Measurements from ENCODE around the gene NUP214. TPM values are rescaled to one million over a fixed set of nuclear protein-coding genes. Genes with fewer than 3 reads are reported as not detected.
"Not testable (repeated sequence)": the region's sequence is repeated elsewhere in the genome, so short reads cannot be mapped to it uniquely, and the experiment has no call there.

The NUP214 gene
- total RNA-seq, 3 donors from 2014 or later, result 37.4 to 47.5 (median 40.0) TPM

GRCh38 chr9:131264231-131264630 lies 138.8 kb downstream of the NUP214 start:
- Histone ChIP-seq H3K4me3 (no peak overlapping the region), H3K9me3 (no peaks in the 10 kb centered on the region), H3K27ac (no peak overlapping the region), H3K36me3 (no peaks in the 10 kb centered on the region), H3K27me3 (no peaks in the 10 kb centered on the region), H3K4me1 (no peaks in the 10 kb centered on the region)
- TF ChIP-seq POLR2AphosphoS5 (IDR thresholded peaks at IDR 0.05), result no peak
- no peak for TF ChIP-seq CTCF (IDR thresholded peaks at IDR 0.05)
- TF ChIP-seq POLR2A (IDR thresholded peaks at IDR 0.05), result no peak
- intact Hi-C loops (cut with DNase I; ENCODE audit: low total_unique reads), result no loop called here
- no peak for DNase-seq (ENCODE audit: low spot score in 2 of 2)

DNA sequence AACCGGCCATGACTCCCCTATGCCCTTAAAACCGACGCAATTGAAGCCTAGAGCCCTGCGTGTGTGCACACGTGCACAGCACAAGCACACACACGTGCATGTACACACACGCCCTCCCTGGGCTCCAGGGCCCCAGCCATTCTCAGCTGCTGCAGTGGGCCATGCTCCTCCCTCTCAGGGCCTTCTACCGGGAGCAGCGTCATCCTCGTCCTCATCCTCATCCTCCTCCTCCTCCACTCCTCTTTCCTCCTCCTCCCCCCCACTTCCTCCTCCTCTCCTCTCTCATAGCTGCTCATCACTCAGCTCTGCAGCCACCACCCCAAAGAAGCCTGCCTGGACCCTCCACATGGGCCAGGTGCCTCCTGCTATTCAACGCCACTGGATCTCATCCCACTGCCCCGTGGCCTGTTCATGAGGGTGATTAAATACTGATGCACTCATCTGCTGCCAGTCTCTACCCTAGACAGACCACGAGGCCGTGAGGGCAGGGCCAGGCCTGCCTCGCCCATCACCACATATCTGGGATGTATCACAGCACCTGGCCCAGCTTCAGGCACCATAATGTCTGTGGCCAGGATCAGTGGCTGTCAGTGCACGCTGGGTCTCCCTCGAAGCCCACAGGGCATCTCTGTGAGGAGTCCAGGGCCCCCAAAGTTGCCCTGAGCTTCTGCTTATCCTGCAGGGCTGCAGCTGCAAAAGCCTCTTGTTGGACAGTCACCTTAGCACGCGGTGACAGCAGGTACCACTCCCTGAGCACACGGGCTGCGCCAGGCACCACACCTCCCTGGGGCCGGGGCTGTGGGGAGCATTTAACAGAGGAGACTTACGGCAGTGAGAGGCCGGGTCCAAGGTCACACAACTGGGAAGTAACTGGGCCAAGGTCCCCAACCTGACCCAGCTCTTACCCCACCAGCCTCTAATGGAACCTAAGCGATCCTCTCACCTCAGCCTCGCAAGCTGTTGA lies 141.2 kb downstream of the NUP214 start:
- Histone ChIP-seq H3K27me3 (no peaks in the 10 kb centered on the region), H3K4me3 (no peak overlapping the region), H3K36me3 (no peaks in the 10 kb centered on the region), H3K27ac (peak overlapping the region in 1 of 2 donors; percentile 32), H3K9me3 (no peaks in the 10 kb centered on the region), H3K4me1 (no peaks in the 10 kb centered on the region)
- TF ChIP-seq POLR2A (IDR thresholded peaks at IDR 0.05) (no peak), POLR2AphosphoS5 (IDR thresholded peaks at IDR 0.05) (no peak), CTCF (IDR thresholded peaks at IDR 0.05) (no peak)
- intact Hi-C loops (cut with DNase I; ENCODE audit: low total_unique reads), result no loop called here
- DNase-seq (ENCODE audit: low spot score in 2 of 2), result no peak

DNA sequence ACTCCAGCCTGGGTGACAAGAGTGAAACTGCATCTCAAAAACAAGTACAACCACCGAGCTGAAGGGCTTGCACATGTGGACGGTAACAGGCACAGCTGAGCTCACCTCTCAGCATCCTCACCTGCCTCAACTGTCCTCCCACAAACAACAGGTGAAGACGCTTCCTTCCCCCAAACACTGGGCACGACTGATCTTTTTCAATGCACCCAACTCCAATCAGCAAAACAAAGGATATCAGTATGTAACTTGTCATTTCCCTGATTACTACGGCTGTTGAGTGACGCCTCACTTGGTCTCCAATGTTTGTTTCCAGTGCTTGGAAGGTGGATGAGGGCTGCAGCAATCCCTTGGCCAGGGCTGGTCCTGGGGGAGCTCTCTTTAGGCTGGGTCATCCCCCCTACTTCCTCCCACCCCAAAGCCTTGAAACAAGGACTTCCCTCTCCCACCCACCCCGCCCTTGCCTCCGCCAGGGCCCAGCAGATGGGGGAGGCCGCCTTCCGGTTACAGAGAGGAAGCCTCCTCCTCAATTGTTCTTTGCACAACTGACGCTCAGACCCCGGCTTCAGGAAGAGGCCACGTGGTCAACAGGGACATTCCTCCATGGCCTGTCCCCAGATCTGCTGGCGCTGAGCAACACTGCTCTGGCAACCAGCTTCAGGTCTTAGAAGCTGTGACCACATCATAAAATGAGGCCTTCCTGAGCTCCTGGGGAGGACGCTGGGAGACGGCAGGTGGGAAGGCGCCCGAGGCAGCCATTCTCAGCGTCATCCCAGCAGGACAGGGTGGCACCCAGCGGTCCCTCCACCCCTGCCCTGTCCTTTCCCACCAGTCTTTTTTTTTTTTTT lies 145.0 kb downstream of the NUP214 start:
- H3K4me1 ChIP-seq, result no peaks in the 10 kb centered on the region
- no peak for TF ChIP-seq CTCF (IDR thresholded peaks at IDR 0.05)
- TF ChIP-seq POLR2AphosphoS5 (IDR thresholded peaks at IDR 0.05), result no peak
- TF ChIP-seq POLR2A (IDR thresholded peaks at IDR 0.05), result no peak
- no peaks in the 10 kb centered on the region for H3K36me3 ChIP-seq
- intact Hi-C loops (cut with DNase I; ENCODE audit: low total_unique reads), result no loop called here
- peak overlapping the region in 1 of 3 donors; percentile 15 for H3K4me3 ChIP-seq
- no peaks in the 10 kb centered on the region for H3K27me3 ChIP-seq
- H3K27ac ChIP-seq, result peak overlapping the region; percentile 57 to 68
- DNase-seq (ENCODE audit: low spot score in 2 of 2), result peak in 1 of 2 donors; percentile 42
- no peaks in the 10 kb centered on the region for H3K9me3 ChIP-seq

DNA sequence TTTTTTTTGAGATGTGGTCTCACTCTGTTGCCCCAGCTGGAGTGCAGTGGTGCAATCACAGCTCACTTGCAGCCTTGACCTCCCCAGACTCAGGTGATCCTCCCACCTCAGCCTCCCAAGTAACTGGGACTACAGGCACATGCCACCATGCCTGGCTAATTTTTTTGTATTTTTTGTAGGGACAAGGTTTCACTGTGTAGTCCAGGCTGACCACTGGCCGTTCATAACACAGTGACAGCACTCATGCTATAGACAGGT lies 145.6 kb downstream of the NUP214 start:
- intact Hi-C loops (cut with DNase I; ENCODE audit: low total_unique reads); H3K27me3 ChIP-seq; H3K36me3 ChIP-seq; H3K4me3 ChIP-seq; H3K9me3 ChIP-seq; H3K4me1 ChIP-seq; DNase-seq (ENCODE audit: low spot score in 2 of 2): not testable (repeated sequence)
- H3K27ac ChIP-seq, result peak overlapping the region; percentile 41 to 57

- Histone ChIP-seq H3K9me3 (no peaks in the 10 kb centered on the region), H3K4me1 (no peaks in the 10 kb centered on the region), H3K27me3 (no peaks in the 10 kb centered on the region), H3K4me3 (no peak overlapping the region), H3K27ac (peak overlapping the region; percentile 41 to 57), H3K36me3 (no peaks in the 10 kb centered on the region)
- DNase-seq (ENCODE audit: low spot score in 2 of 2), result no peak
- TF ChIP-seq POLR2AphosphoS5 (IDR thresholded peaks at IDR 0.05), result no peak
- no peak for TF ChIP-seq CTCF (IDR thresholded peaks at IDR 0.05)
- TF ChIP-seq POLR2A (IDR thresholded peaks at IDR 0.05), result no peak
- intact Hi-C loops (cut with DNase I; ENCODE audit: low total_unique reads), result no loop called here
These were observed 146.1 kb downstream of the NUP214 start for GRCh38 chr9:131271506-131271931.

Measured in breast epithelium (tissue), 4 donors.